ENCODE measurements around the gene LBHD2.

Gene LBHD2

DNA sequence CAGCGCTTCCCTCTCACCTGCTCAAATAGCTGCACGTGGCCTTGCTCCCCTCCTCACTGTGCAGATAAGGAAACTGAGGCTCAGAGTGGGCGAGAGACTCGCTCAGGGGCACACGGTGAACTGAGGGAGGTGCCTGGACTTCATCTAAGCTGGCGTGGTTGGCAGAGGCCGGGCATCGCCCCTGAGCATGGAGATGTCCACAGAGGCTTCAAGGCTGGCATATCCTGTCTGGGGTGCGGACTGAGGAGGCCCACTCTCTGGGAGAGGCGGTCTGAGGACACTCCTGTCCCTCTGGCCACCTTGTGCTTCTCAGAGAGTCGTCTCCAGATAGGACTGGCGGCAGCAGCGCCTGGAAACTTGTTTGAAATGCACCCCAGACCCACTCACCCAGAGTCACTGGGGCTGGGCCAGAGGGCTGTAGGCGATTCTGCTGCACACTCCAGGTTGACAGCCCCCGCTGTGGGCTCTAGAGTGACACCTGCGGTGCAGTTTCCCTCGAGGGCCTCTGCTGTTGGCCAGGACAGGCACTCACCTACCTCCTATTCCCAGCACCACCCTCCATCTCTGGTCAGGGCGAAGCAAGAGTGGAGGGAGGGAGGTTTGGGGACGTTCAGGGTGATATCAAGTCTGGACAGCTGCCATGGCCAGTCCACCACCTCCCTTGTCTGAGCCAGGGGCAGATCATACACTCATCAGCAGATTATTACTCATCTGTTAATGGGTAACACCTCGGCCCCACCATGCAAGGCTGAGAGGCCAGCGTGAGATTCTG lies 11.2 kb upstream of the LBHD2 start:
- Histone ChIP-seq H3K27me3 (no peaks in the 10 kb centered on the region), H3K36me3 (no peaks in the 10 kb centered on the region), H3K9ac (no peak overlapping the region), H3K4me3 (no peak overlapping the region), H3K9me3 (replicated peaks in 1 of 11) (no peaks in the 10 kb centered on the region), H4K20me1 (0 out of 22 replicates have a peak, but pooled peaks cover 0 to 7% (median 0%) of the 10 kb centered on the region in 11 experiments), H3K4me2 (peak overlapping the region in 1 of 11 experiments; percentile 99; a peak in 1 of 22 replicates), H3K27ac (no peak overlapping the region), H3K4me1 (peaks cover 7 to 55% (median 25%) of the 10 kb centered on the region in 10 experiments; a peak in 18 of 20 replicates)
- no peak for TF ChIP-seq Cebpa-rat (IDR thresholded peaks at IDR 0.05)

DNA sequence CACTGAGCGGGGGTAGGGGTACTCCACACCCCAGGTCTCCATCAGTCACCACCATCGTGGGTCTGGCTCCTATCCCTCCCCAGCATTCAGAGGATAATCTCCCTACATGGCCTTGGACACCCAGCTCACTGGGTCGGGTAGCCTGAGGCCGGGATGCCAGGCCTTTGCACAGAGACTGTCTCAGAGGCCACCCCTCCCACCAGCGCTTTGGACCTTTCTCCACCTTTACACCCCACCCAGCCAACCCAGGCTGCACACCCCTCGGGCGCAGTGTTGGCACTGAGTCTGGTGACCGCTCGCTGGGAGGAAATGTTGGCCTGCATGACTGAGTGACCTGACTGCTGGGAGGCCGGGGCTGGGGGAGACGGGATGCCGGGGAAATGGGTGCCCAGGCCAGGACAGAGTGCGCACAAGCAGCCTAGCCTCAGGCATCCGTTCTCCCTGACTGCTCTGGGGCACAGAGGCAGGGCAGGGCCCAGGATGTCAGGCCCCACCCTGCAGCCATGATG lies 10.6 kb upstream of the LBHD2 start:
- Histone ChIP-seq H3K27ac (no peak overlapping the region), H3K27me3 (no peaks in the 10 kb centered on the region), H3K4me3 (no peak overlapping the region), H3K9me3 (replicated peaks in 1 of 11) (no peaks in the 10 kb centered on the region), H3K36me3 (no peaks in the 10 kb centered on the region), H3K4me1 (peaks cover 10 to 50% (median 26%) of the 10 kb centered on the region in 10 experiments; a peak in 18 of 20 replicates), H3K4me2 (peak overlapping the region in 9 of 11 experiments; percentile 13 to 99 (median 41); a peak in 10 of 22 replicates), H4K20me1 (0 out of 22 replicates have a peak, but pooled peaks cover 0 to 7% (median 0%) of the 10 kb centered on the region in 11 experiments), H3K9ac (0 out of 22 replicates have a peak overlapping the region, but pooled peaks of 1 of the 11 experiments have one; percentile 8)
- no peak for TF ChIP-seq Cebpa-rat (IDR thresholded peaks at IDR 0.05)

DNA sequence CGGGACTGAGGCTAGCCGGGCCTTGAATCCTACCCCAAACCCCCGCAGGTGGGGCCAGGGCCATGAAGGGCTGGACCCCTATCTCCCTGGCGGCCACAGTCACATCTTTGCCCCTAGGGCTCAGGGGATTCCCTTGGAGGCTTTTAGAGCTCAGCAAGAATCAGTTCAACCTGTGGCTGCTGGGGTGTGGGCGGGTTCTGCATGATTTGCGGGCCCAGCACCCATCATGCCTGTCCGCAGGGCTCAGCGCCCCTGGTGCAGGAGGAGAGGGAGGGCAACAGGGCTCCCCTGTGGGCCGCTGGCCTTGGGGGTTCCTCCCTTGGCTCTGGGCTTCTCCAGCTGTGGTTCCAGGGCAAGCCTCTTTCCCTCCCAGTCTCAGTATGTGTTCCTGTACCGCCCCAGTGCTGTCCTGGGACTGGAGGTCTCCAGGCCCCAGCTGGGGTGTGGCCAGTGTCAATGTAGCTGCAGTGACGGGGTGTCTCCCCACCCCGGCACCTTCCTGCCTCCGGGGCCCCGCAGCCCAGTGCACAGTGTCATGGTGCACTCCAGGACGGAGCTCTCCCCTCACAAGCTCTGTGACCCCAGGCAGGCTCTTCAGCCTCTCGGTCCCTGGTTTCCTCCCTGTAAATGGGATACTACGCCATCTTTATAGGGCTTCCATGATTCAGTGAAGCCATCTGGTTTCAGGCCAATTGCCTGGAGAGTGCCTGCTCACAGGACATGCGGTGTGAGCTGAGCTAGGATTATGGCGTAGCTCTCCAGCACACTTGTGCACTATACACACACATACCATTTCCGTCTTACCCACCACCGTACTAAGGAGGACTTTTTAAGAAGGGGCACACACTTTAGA lies 9.9 kb upstream of the LBHD2 start:
- Histone ChIP-seq H3K4me3 (no peak overlapping the region), H3K27me3 (no peaks in the 10 kb centered on the region), H4K20me1 (0 out of 22 replicates have a peak, but pooled peaks cover 0 to 7% (median 0%) of the 10 kb centered on the region in 11 experiments), H3K9ac (peak overlapping the region in 1 of 11 experiments; percentile 15; a peak in 3 of 22 replicates), H3K36me3 (no peaks in the 10 kb centered on the region), H3K27ac (peak overlapping the region in 2 of 11 experiments; percentile 13 to 83; a peak in 3 of 22 replicates), H3K9me3 (replicated peaks in 1 of 11) (no peaks in the 10 kb centered on the region), H3K4me1 (peaks cover 15 to 48% (median 31%) of the 10 kb centered on the region in 10 experiments; a peak in 18 of 20 replicates), H3K4me2 (peak overlapping the region in 10 of 11 experiments; percentile 13 to 99 (median 60); a peak in 17 of 22 replicates)
- no peak for TF ChIP-seq Cebpa-rat (IDR thresholded peaks at IDR 0.05)

DNA sequence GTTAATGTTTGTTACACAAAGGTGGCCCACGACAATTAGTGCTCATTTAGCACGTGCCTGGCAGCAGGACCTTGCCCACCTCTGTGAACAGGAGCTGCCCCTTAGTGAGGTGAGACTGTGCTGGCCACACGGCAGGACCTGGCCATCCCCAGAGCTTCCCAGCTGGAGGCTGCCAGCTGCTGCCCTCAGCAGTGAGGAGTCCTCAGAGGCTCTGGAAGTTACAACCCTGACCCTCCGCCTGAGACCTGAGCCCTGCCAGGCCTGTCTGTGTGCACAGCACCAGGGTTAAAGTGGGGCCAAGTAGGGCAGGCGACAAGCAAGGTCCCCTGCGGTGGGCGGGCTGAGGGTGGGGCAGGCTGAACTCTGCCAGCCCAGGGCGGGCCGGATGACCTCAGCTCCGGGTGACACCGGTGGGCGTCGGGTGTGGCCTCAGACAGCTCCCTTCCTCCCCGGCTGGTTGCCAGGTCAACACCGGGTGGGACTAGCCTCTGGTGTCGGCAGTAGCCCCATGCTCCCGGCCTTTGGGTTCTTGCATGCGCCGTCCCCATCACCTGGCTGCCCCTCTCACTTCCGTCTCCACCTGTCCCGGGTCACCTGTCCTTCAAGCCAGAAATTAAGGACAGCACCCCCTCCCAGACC lies 9.2 kb upstream of the LBHD2 start:
- Histone ChIP-seq H3K27ac (peak overlapping the region in 5 of 11 experiments; percentile 29 to 83 (median 68); a peak in 9 of 22 replicates), H3K4me3 (peak overlapping the region; percentile 47 to 70 (median 55); a peak in 13 of 20 replicates), H3K9ac (peak overlapping the region; percentile 42 to 76 (median 66); a peak in 15 of 22 replicates), H3K36me3 (no peaks in the 10 kb centered on the region), H3K4me1 (peaks cover 15 to 48% (median 31%) of the 10 kb centered on the region in 10 experiments; a peak in 18 of 20 replicates), H3K4me2 (peak overlapping the region; percentile 71 to 99 (median 79)), H3K27me3 (no peaks in the 10 kb centered on the region), H4K20me1 (0 out of 22 replicates have a peak, but pooled peaks cover 0 to 7% (median 0%) of the 10 kb centered on the region in 11 experiments), H3K9me3 (replicated peaks in 1 of 11) (no peaks in the 10 kb centered on the region)
- no peak for TF ChIP-seq Cebpa-rat (IDR thresholded peaks at IDR 0.05)

DNA sequence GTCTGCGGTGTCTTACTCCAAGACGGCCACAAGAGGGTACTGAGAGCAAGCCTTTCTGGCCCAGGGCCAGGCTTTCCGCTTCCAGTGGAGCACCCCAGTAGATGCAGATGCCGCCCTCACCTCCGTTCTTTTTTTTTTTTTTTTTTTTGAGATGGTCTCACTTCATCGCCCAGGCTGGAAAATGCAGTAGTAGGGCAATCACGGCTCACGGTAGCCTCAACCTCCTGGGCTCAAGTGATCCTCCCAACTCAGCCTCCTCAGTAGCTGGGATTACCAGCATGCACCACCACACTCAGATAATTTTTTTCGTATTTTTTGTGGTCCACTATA lies 5.6 kb upstream of the LBHD2 start:
- Histone ChIP-seq H3K4me3 (no peak overlapping the region), H3K36me3 (no peaks in the 10 kb centered on the region), H3K4me1 (peaks cover 15 to 39% (median 28%) of the 10 kb centered on the region in 10 experiments; a peak in 18 of 20 replicates), H4K20me1 (no peaks in the 10 kb centered on the region), H3K4me2 (peak overlapping the region in 1 of 11 experiments; percentile 20; a peak in 2 of 22 replicates), H3K27me3 (no peaks in the 10 kb centered on the region), H3K9me3 (replicated peaks in 1 of 11) (no peaks in the 10 kb centered on the region), H3K27ac (no peak overlapping the region), H3K9ac (no peak overlapping the region)
- no peak for TF ChIP-seq Cebpa-rat (IDR thresholded peaks at IDR 0.05)

DNA sequence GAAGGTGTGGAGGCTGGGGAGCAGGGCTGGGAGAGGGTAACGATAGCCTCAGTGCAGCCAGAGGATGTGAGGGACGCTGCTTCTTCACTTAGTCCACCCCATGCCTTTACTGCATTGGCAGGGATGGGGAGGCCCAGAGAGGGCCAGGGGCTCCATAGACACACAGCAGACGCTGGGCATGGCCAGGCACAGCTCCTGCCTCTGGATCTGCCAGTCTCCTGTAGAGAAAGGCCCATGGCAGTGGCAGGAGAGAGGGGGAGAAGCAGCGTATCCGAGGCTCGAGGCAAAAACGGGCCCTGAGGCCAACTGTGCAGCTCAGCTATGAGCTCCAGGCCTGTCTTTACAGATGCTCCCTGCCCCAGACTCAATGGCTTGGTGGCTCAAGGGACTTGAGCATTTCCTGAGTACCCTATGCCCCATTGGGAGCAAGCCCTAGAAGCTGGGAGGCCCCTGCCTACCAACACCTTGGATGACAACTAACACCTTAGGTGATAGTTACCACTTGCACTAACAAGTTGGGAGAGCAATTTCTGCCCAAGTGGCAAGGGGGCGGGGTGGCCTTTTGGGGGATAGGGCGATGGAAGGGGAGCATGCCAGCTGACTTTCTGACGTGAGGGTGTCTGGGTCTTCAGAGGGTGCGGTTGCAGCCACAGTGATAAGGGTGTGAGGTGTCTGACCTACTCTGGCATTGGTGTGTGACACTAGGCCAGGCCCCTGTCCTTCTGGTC lies 5.0 kb upstream of the LBHD2 start:
- no peak overlapping the region for H3K4me3 ChIP-seq
- H3K27me3 ChIP-seq, result no peaks in the 10 kb centered on the region; a peak in 1 of 22 replicates
- no peak for TF ChIP-seq Cebpa-rat (IDR thresholded peaks at IDR 0.05)
- peaks cover 15 to 33% (median 23%) of the 10 kb centered on the region in 10 experiments; a peak in 18 of 20 replicates for H3K4me1 ChIP-seq
- peaks cover 0 to 1% (median 0%) of the 10 kb centered on the region in 11 experiments; a peak in 2 of 22 replicates for H3K9me3 ChIP-seq (replicated peaks in 1 of 11)
- no peaks in the 10 kb centered on the region for H4K20me1 ChIP-seq
- H3K4me2 ChIP-seq, result peak overlapping the region in 2 of 11 experiments; percentile 2 to 20; a peak in 2 of 22 replicates
- no peaks in the 10 kb centered on the region for H3K36me3 ChIP-seq
- H3K27ac ChIP-seq, result no peak overlapping the region
- H3K9ac ChIP-seq, result no peak overlapping the region

DNA sequence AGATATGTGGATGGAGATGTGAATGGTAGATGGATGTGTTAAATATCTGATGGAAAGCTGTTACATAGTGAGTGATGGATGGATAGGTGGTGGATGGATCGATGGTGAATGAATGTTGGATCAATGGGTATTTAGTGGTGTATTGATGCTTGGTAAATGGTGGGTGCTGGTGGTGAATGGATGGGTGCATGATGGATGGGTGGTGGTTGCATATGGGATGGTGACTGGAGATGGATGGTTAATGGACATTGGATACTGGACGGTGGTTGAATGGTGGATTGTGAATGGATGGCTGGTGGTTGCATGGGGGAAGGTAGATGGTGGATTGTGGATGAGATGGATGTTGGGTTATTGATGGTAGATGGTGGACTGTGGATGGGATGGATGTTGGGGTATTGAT lies 2.1 kb upstream of the LBHD2 start:
- H3K9ac ChIP-seq, result no peak overlapping the region
- H4K20me1 ChIP-seq, result no peaks in the 10 kb centered on the region; a peak in 1 of 22 replicates
- no peak overlapping the region for H3K27ac ChIP-seq
- no peaks in the 10 kb centered on the region for H3K36me3 ChIP-seq
- TF ChIP-seq Cebpa-rat (IDR thresholded peaks at IDR 0.05), result no peak
- H3K9me3 ChIP-seq (replicated peaks in 1 of 11), result peaks cover 0 to 5% (median 0%) of the 10 kb centered on the region in 11 experiments; a peak in 2 of 22 replicates
- H3K4me2 ChIP-seq, result no peak overlapping the region
- no peak overlapping the region for H3K4me3 ChIP-seq
- peaks cover 0 to 12% (median 6%) of the 10 kb centered on the region in 10 experiments; a peak in 7 of 20 replicates for H3K4me1 ChIP-seq
- no peaks in the 10 kb centered on the region; a peak in 1 of 22 replicates for H3K27me3 ChIP-seq

Measured in BLaER1 treated with 17β-estradiol and CSF1 and Interleukin-3, amounts not matched to agents 10 nM and 100 nM (cell line).